DMS114 treated with DMSO at 0.1 percent for 48 hours (cell line): ENCODE results near the gene SIVA1.
A peak's percentile ranks its signal among the peaks of the same experiment; 100 is the strongest.

Experiments used
- DNase-seq: peaks from one replicate; lab custom pipeline; 2025; ENCODE audit not compliant: unreplicated experiment; lab: John Stamatoyannopoulos, UW

SIVA1 gene

DNA sequence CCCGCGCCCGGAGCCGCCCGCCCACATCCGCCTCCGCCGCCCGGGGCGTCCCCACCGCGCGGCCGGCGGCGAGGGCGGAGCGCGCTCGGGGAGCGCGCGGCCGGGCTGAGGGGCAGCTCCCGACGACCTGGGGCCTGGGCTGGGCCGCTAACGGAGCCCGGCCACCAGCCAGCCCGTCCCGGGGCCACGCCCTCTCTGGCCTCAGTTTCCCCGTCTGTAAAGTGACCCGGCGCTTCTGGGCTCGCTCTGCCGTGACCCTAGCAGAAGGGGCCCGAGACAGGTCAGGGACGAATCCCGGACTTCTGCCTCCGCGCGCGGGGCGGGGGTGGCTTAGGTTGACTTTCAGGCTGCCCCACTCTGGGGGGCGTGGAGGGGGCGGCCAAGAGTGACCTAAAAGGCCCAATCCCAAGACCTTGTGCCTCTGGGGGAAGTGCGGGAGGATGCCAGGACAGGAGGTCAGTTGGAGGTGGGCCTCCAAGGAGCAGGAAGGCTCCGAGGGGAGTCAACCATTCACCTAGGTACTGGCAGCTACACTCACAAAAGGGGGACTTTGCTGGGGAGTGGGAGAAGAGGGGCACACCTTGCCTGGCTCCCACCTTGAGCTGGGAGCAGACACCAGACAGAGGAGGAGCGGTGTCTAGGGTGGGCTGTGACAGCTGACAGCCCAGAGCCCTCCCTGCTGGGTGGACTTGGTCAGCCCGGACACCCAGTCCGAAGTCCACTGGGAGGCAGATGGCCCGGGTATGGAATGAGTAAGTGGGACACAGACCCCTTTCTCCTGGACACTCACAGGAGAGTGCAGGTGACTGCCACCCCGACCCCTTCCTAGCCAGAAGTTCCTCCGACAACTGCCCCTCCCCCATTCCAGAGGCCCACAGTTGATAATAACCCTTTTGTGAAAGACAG lies 43.1 kb downstream of the SIVA1 start:
- no peak for DNase-seq

GRCh38 chr14:104796687-104797081 lies 43.7 kb downstream of the SIVA1 start:
- no peak for DNase-seq

GRCh38 chr14:104797115-104798044 lies 44.4 kb downstream of the SIVA1 start:
- DNase-seq = no peak

- DNase-seq = no peak
Observed at GRCh38 chr14:104798300-104799243, 45.6 kb downstream of the SIVA1 start.

- peak; percentile 26 for DNase-seq
Observed at GRCh38 chr14:104799244-104800014, 46.5 kb downstream of the SIVA1 start.

DNA sequence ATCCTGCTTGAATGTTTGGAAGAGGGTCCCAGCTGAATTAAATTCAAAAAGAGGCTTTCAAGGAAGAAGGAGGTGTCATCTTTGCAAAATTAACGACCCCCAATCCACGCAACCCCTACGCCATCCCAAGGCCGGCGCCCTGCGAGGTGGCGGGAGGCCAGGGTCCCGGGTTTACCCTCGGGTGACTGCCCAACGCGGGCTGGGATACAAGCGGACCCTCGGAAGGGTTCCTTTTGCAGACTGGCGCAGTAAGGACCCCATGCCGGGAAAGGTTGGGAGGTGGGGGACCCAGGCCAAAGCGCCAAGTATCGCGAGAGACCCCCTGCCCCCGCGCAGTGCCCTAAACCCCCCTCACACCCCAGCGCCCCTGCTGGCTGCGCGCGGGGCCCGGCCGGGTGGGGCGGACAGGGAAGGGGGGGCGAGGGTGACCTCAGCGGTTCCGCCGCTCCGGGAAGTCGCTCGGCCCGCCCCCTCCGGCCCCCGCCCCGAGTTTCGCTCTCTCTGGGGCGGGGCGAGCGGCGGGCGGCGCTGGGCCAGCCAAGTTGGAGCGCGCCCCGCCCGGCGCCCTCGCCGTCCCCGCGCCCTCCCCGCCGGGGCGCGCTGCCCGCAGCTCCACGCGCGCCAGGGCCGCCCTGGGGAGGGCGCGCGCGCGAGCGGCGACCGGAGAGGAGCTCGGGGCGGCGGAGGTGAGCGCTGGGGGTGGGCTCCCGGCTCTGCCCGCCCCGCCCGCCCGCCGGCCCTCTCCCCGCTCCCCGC lies 47.2 kb downstream of the SIVA1 start:
- DNase-seq = no peak

- DNase-seq = no peak
Observed at GRCh38 chr14:104800771-104801519, 48.0 kb downstream of the SIVA1 start, which contains the start of gene ZBTB42. Gene ZBTB42 (plus strand): TSS chr14:104801101. CDS start chr14:104801198, 97 bp downstream.

GRCh38 chr14:104801520-104802393 lies 48.8 kb downstream of the SIVA1 start:
- no peak for DNase-seq

- no peak for DNase-seq
Observed at GRCh38 chr14:104802394-104803184, 49.6 kb downstream of the SIVA1 start.

DNA sequence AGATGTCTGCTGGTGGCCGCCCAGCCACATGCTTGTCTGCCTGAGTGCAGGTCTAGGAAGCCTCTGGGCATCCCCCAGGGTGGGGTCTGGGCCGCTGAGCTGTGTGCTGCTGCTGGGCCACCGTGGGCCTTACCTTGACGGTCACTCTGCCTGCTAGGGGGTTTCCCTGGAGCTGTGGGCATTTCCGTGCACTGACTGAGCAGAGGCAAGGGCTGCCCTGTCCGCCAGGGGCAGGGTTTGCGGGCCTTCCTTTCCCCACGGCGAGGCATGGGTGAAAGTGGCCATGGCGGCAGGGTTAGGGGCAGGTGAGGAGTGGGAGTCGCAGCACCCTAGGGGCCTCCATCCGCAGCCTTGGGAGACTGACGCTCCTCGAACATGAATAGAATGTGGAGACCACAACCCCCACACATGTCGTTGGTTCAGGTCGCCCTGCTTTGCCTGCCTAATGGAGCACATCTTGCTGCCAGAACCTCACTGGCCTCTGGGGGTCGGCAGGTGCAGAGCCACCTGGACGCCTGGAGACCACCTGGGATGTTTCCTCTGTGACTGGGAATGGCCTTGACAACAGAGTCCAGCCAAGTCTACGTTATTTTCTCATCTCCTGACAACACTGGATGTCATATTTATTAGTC lies 50.4 kb downstream of the SIVA1 start:
- DNase-seq = no peak

- no peak for DNase-seq
Observed at GRCh38 chr14:104803912-104804410, 51.0 kb downstream of the SIVA1 start.

GRCh38 chr14:104804481-104805325 lies 51.8 kb downstream of the SIVA1 start:
- DNase-seq = no peak

GRCh38 chr14:104805326-104805678 lies 52.4 kb downstream of the SIVA1 start:
- no peak for DNase-seq

DNA sequence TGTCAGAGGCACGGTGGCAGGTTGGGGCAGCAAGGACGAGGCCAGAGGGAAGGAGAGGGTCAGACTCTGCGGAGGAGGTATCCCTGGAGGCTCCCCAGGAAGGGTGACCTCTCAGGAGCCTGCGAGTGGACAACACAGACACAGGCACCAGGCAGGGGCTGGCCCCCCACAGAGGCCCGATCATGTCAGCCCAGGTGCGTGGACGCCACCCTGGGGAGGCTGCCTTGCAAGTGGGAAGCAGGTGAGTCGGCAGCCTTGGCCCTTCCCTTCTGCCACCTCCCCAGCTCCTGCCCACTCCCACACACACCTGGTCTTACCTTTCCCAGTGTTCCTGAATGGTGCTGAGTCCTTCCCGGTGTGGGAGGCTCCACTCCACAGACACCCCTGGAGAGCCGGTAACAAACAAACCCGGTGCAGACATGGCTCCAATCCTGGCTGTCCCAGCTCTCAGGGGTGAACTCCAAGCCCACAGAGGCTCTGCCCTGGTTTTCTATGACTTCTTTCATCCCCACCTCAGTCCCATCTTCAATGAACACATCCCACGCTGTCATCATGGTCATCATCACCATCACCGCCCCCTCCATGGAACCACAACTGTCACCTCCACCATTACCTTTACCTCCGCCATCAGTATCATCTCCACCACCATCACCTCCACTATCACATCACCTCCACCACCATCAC lies 53.1 kb downstream of the SIVA1 start:
- DNase-seq = no peak
